ENCODE results near the gene CIB2.

Gene CIB2

GRCh38 chr15:78083687-78084448 is 47.4 kb downstream of the CIB2 start:
- DNase-seq (ENCODE audit: low read depth in 2 of 2): no peak

GRCh38 chr15:78083186-78083585 is 48.1 kb downstream of the CIB2 start:
- no peak for DNase-seq (ENCODE audit: low read depth in 2 of 2)

DNA sequence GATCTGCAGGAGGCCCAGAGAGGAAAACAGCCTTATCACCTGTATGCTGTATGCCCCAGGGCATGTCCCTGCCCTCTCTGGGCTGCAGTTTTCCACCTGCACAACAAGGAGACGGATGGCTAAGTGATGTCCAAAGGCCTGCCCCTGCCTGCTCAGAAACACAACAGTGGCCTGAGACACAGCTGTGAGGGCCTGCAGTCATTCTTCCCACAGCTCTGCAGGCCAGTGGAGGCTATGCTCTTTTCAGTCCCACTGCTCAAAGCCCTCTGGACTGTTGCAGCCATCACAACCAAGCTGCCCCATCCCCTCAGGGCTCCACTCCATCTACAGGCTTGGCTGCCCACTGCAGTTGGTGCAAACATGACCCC is 48.5 kb downstream of the CIB2 start:
- DNase-seq (ENCODE audit: low read depth in 2 of 2): no peak

GRCh38 chr15:78082106-78082742 is 49.0 kb downstream of the CIB2 start:
- DNase-seq (ENCODE audit: low read depth in 2 of 2): no peak

- no peak for DNase-seq (ENCODE audit: low read depth in 2 of 2)
These were observed 51.2 kb downstream of the CIB2 start for GRCh38 chr15:78080088-78080460.

- no peak for DNase-seq (ENCODE audit: low read depth in 2 of 2)
These were observed 51.8 kb downstream of the CIB2 start for GRCh38 chr15:78079298-78080087.

- no peak for DNase-seq (ENCODE audit: low read depth in 2 of 2)
These were observed 53.4 kb downstream of the CIB2 start for GRCh38 chr15:78077871-78078210.

DNA sequence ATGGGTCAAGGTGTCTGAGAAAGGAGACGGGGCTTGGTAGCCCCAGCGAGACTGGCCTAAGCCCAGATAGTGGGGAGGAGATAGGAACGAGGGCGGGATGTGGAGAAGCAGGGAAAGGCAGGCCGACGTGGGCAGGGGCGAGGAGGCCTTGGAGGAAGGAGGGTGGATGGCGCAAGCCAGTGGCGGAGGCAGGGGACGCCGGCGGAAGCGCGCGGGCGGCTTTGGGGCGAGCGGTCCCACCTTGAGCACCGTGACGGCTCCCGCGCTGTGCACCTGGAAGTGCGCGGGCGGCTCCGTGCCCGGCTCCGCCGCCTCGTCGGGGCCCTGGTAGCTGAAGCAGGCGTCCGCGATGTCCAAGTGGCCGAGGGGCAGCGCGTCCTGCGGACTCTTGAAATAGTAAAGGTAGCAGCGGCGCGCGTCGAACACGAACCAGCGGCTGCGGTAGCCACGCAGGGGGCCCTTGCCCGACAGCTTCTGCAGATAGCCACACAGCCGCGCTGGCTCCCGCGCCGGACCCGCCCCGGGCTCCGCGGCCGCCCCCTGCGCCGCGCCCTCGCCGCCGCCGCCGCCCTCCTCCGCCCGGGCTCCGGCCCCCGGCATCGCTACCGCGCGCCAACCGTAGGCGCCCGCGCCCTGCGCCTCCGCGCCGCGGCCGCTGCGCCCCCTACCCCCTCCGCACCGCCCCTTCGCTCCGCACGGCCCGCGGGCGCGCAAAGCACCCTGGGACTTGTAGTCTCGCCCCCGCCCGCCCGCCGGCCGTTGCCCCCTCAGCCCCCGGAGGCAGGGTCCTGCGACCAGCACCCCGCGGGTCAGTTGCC is 54.0 kb downstream of the CIB2 start, which contains the start of gene TBC1D2B:
TBC1D2B (minus strand) TSS at position 659 of the 818 bp plus-strand sequence; CDS start at position 600, 59 bp downstream.
- no peak for DNase-seq (ENCODE audit: low read depth in 2 of 2)

DNA sequence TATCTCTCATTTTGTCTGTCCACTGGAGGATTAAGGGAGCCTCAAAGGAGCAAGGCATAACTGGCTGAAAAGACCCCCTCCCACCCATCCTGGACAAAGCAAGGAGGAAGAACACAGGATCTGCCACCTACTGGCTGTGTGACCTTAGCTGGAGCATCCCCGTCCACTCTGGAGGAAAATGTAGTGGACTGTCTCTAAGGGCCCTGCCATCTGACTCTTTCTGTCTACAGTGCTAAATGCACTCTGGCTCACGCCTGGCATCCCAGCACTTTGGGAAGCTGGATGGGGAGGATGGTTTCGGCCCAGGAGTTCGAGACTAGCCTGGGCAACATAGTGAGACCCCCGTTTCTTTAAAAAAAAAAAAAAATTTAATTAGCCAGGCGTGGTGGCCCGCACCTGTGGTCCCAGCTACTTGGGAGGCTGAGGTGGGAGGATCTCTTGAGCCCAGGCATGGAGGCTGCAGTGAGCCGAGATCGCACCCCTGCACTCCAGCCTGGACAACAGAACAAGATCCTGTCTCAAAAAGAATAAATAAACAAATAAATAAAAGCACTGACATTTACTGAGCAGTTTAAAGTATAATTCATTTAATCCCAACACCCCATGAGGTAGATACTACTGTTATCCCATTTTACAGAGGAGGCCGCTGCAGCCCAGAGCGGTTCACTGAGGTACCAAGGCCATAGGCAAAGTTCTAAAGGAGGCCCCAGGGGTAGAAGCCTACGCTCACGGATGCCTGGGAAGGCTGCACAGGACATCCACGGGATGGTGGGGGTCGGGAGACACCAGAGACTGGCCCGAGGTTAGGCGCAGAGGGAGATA is 54.8 kb downstream of the CIB2 start:
- DNase-seq (ENCODE audit: low read depth in 2 of 2): no peak

- DNase-seq (ENCODE audit: low read depth in 2 of 2): peak; percentile 74 to 75
These were observed 55.6 kb downstream of the CIB2 start for GRCh38 chr15:78075490-78076230.

DNA sequence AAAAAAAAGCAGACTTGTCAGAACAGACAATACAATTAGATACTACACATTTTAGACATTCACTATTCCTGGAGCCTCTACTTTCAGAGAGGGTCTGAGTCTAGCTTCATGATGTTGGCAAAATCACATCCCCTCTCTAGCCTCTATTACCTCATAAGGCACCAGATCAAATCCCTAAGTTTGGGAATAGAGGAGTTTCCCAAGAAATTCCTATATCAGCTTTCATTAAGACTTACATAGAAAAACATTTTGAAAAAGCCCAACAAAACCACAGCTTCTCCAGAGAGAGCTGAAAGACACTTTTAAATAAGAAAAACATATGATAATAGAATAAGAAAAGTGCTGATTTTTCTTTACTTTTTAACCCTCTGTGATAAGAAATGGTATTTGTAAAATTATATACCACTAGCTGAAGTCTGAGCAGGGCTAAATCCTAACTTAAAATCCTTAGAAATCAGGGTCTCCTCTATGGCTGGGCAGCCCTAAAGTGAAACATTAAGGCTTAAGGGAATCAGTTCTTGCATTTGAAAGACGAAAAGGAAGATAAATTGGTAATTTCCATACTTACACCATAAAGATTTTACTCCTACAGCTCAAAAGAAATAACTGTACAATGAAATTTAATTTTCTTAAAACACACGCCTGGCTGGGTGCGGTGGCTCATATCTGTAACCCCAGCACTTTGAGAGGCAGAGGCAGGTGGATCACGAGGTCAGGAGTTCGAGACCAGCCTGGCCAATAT is 58.0 kb downstream of the CIB2 start:
- no peak for DNase-seq (ENCODE audit: low read depth in 2 of 2)

DNA sequence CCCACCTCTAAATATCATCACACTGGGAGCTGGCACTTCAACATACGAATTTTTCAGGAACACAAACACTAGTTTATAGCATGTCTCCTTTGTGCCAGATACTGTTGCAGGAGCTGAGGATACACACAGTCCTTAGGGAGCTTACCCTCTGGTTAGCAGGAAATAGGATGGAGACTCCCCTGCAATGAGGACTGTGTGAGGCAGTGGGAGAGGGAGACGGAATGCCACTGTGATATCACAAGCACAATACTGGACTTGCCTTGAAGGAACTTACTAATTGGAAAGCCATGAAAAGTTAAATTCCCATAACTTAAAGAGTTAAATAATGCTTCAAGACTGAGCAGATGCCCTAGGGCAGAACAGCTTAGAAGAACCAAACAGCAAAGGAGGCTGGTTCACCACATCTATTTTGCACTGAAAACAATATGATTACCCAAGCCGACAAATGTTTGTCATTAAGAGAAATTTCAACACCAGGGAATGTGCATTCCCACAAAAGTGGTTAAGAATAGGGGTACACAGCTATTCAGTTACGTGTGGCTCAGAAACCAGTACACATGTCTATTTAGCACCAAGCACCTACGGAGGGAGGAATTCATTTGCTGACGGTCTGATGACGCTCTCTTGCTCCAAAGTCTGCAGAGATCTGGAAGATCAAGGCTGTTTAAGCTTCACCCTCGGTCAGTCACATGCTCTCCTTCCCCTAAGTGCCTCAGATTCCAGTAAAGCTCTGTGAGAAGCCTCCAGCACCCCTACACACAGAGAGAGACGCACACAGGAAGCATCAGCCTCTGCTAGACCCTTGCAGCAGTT is 59.0 kb downstream of the CIB2 start:
- DNase-seq (ENCODE audit: low read depth in 2 of 2): peak; percentile 71 to 73

DNA sequence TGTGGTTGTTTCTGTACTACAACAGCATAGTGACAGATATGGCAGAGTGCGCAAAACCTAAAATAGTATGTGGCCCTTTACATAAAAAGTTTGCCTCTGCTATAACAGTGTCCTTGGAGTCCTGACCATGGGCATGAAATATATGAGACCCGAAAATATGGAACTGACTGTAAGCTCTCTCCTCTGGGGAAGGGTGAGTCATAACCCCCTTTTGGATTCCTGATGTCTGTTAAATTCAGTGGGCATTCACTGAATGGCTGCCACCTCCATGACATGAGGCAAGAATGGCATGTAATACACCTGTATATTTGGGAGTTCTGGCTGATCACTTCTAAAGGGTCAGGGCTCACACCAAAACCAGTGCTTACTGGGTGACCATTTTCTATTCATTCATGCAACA is 59.9 kb downstream of the CIB2 start:
- DNase-seq (ENCODE audit: low read depth in 2 of 2): no peak

DNA sequence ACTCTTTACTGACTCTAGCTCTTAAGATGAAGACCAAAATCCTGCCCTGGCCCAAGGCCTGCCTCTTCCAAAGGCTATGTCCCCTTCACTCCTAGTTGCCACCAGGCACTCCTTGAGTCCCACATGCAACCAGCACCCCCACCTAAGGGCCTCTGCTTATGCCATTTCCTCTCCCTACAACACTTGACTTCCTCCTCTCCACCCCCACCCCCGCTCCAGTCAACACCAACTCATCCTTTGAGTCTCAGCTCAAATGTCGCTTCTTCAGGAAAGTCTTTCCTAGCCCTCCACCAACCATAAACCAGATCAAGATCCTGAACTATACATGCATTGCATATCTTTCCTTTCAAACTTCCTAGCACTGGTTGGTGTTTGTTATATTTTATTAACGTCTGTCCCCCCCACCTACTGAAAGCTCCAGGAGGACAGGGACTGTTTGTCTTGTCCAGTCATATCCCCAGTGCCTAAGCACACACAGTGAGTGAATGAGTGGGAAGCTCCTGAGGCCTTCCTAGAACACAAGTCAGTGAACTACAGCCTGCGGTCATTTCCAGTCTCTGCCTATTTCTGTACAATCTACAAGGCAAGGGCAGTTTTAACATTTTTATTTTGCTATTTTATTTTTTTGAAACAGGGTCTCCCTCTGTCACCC is 61.1 kb downstream of the CIB2 start:
- DNase-seq (ENCODE audit: low read depth in 2 of 2): no peak

DNA sequence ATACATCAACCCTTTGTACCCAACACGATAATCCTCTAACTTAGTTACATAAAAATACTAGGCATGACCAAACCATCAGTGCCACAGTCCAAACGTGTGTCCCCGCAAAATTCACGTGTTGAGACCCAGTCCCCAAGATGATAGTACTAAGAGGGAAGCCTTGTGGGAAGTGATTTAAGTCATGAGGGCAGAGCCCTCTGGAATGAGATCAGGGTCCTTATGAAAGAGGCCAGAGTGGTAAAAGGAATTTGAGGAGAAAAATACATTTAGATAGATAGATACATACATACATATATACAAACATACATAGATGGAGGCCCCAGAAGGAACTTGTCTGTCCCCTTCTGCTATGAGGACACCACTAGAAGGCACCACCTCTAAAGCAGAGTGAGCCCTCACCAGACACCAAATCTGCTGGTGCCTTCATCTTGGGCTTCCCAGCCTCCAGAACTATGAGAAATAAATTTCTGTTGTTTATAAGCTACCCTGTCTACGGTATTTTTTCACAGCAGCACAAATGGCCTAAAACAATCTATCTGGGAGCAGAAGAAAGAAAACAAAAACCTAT is 61.7 kb downstream of the CIB2 start:
- DNase-seq (ENCODE audit: low read depth in 2 of 2): no peak

DNA sequence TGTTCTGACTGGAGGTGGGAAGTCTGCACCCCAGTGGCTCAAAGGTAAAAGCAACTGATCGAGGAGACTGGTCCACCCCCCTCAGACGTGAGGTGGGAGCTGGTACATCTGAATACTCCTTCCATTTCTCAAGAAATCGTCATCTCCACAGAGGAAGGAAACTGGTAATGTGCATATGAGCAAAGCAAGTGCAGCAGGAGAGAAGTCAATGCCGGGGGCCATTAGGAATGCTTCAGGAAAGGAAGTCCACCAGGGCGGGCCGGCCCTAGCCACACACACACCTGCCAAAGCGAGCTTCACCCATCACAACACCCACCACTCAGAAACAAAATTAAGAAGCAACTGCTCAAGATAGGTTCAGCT is 62.2 kb downstream of the CIB2 start:
- DNase-seq (ENCODE audit: low read depth in 2 of 2): no peak

DNA sequence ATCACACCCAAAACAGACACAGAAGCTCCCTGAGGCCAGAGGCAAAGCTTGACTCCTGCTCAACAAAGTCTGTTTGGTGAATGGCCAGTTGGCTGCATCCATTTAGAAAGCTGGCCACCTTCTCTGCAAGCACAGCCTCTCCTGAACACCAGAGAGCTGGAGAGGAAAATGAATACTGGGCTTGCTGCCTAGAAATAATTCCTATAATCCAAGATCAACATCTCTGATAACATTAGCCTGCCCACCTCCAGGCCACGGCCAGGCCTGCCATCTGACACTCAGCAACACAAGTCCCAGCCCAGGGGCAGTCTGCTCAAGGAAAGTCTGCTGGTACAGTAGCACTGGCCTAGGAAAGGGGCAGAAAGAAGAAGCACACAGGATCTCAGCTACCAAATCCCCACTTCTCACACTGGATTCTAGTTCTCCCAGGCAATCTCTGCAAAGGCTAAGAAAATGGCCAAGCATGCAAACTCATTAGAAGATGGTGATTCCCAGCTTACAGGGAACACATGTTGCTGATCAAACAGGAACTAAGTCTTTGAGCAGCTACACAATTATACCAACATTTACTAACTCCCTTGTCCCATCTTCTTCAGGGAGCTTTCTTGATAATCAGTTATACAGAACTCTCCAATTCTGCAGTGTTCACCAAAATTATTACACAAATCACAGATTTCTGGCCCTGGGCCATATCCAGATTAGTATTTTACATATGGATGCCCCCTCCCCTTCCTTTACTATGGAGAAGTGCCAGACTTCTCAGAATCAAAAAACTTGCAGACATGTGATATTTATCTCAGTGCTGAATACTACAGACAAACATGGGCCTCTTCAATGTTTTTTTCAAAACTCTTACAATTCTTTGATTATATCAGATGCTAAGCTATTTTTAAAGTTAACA is 63.7 kb downstream of the CIB2 start:
- no peak for DNase-seq (ENCODE audit: low read depth in 2 of 2)
